ENCODE measurements around the gene ATXN1. TPM values are rescaled to one million over a fixed set of nuclear protein-coding genes. Genes with fewer than 3 reads are reported as not detected.

ATXN1 gene
- total RNA-seq, 1 experiment from 2014 or later = 8.1 TPM

- TF ChIP-seq STAT6 (CRISPR knock-in tag; conservative IDR thresholded peaks at IDR 0.05; ENCODE audit: low read depth) (no peak), JUN (CRISPR knock-in tag; IDR thresholded peaks at IDR 0.05) (no peak), E2F4 (CRISPR knock-in tag; IDR thresholded peaks at IDR 0.05; ENCODE audit: borderline replicate concordance, low read depth) (no peak), GTF2I (CRISPR knock-in tag; conservative IDR thresholded peaks at IDR 0.05) (no peak), SP1 (CRISPR knock-in tag; conservative IDR thresholded peaks at IDR 0.05) (no peak), RELA (CRISPR knock-in tag; IDR thresholded peaks at IDR 0.05; ENCODE audit: borderline replicate concordance) (no peak), NFE2L1 (CRISPR knock-in tag; IDR thresholded peaks at IDR 0.05) (no peak)
These were observed 4.0 kb upstream of the ATXN1 start (continued) for GRCh38 chr6:16765235-16765634.

GRCh38 chr6:16764188-16764950 lies 3.1 kb upstream of the ATXN1 start:
- H3K4me1 Mint-ChIP-seq = peaks cover 16% of the 10 kb centered on the region
- H3K27ac Mint-ChIP-seq = no peak overlapping the region
- H3K4me3 Mint-ChIP-seq = no peak overlapping the region
- peaks cover 11% of the 10 kb centered on the region for H3K27me3 Mint-ChIP-seq (ENCODE audit: low read depth)
- ATAC-seq (no peak), DNase-seq (ENCODE audit: low spot score) (no peak)
- ChIA-PET CTCF (interaction anchor here (0.5 to 3.7 kb wide), 10 partner anchors 8 to 479 kb away, joined by 3 to 35 read pairs (median 8); no protein-coding TSS in a partner anchor), POLR2A (no interaction called here)
- H3K9me3 Mint-ChIP-seq = no peaks in the 10 kb centered on the region
- H3K36me3 Mint-ChIP-seq = no peaks in the 10 kb centered on the region
- TF ChIP-seq MLX (CRISPR knock-in tag; IDR thresholded peaks at IDR 0.05) (no peak), ZNF671 (CRISPR knock-in tag; IDR thresholded peaks at IDR 0.05) (no peak), ZNF281 (CRISPR knock-in tag; IDR thresholded peaks at IDR 0.05) (no peak), ZNF317 (CRISPR knock-in tag; IDR thresholded peaks at IDR 0.05; ENCODE audit: borderline replicate concordance, low read depth) (no peak), NFYB (CRISPR knock-in tag; conservative IDR thresholded peaks at IDR 0.05; ENCODE audit: low read depth) (no peak), ZNF138 (CRISPR knock-in tag; conservative IDR thresholded peaks at IDR 0.05) (no peak), CREM (CRISPR knock-in tag; IDR thresholded peaks at IDR 0.05) (no peak), ZNF396 (CRISPR knock-in tag; IDR thresholded peaks at IDR 0.05; ENCODE audit: borderline replicate concordance) (no peak), IRF1 (CRISPR knock-in tag; IDR thresholded peaks at IDR 0.05) (no peak), ZBTB21 (CRISPR knock-in tag; IDR thresholded peaks at IDR 0.05; ENCODE audit: borderline replicate concordance) (no peak), ZNF121 (CRISPR knock-in tag; IDR thresholded peaks at IDR 0.05) (no peak), CBFB (CRISPR knock-in tag; IDR thresholded peaks at IDR 0.05; ENCODE audit: low read depth) (no peak), ATF6 (CRISPR knock-in tag; IDR thresholded peaks at IDR 0.05) (no peak), ELF4 (CRISPR knock-in tag; IDR thresholded peaks at IDR 0.05; ENCODE audit: low read depth) (no peak)

Measured in WTC11 (cell line).